Thyroid gland (tissue), 4 donors: Measurements from ENCODE around the gene CD72. TPM values are rescaled to one million over a fixed set of nuclear protein-coding genes. Genes with fewer than 3 reads are reported as not detected.

ENCODE experiments used
- DNase-seq, 2 donors: peaks; one replicate each; pipeline ENCODE4 v3.0.0-alpha.2; 2019
- H3K27ac ChIP-seq, 3 donors: fragments of 200-600 bp; sonication (generic); 1 replicate in 2 of 3; 2 replicates in 1 of 3; pipeline ENCODE4 v1.5.1; 2016 to 2019; ENCODE audit warnings: mild to moderate bottlenecking in 1 of 3, moderate library complexity in 1 of 3
- H3K27me3 ChIP-seq: fragments of 200-600 bp; sonication (generic); one replicate; pipeline ENCODE4 v1.5.1; 2019
- H3K36me3 ChIP-seq, 2 donors: fragments of 200-600 bp; sonication (generic); one replicate each; pipeline ENCODE4 v1.5.1; 2016 to 2019
- H3K4me1 ChIP-seq, 2 donors: fragments of 200-600 bp; sonication (generic); one replicate each; pipeline ENCODE4 v1.5.1; 2017 to 2019
- H3K4me3 ChIP-seq, 3 donors: fragments of 200-600 bp; sonication (generic); replicated peaks in 1 of 3; 1 replicate in 2 of 3; 2 replicates in 1 of 3; pipeline ENCODE4 v1.5.1; 2016; ENCODE audit warnings: mild to moderate bottlenecking in 1 of 3
- H3K9me3 ChIP-seq: fragments of 200-600 bp; sonication (generic); one replicate; pipeline ENCODE4 v1.5.1; 2017
- CTCF ChIP-seq, 6 experiments: fragments of 200-600 bp in 3 of 6; fragments of 450-650 bp in 3 of 6; sonication (generic) in 3 of 6; IDR thresholded peaks; one replicate each; pipeline ENCODE4 v1.5.1; 2016 to 2019; ENCODE audit warnings: antibody characterized with exemption in 6 of 6, mild to moderate bottlenecking in 2 of 6, inconsistent platforms in 1 of 6, moderate library complexity in 1 of 6
- POLR2A ChIP-seq, 2 donors: fragments of 450-650 bp; IDR thresholded peaks; one replicate each; pipeline ENCODE4 v1.6.1; 2017; ENCODE audit warnings: antibody characterized with exemption in 2 of 2, mild to moderate bottlenecking in 2 of 2, moderate library complexity in 1 of 2
- WGBS, 2 donors: methylation state at CpG; one replicate each; pipeline ENCODE4 v1.1.5; 2017; 5-methylcytosine and 5-hydroxymethylcytosine counted together
- intact Hi-C: fragments of 100-400 bp; cut with DNase I; formaldehyde crosslinking; loops from one replicate; pipeline ENCODE4 v1.15.1; 2023
- total RNA-seq, 4 donors: library from RNA; depleted of rRNA; stranded (reverse); fragments of >200 nt; gene quantifications; one replicate each; pipeline ENCODE4 v1.2.3, GENCODE V29; 2016

Gene CD72, protein sequence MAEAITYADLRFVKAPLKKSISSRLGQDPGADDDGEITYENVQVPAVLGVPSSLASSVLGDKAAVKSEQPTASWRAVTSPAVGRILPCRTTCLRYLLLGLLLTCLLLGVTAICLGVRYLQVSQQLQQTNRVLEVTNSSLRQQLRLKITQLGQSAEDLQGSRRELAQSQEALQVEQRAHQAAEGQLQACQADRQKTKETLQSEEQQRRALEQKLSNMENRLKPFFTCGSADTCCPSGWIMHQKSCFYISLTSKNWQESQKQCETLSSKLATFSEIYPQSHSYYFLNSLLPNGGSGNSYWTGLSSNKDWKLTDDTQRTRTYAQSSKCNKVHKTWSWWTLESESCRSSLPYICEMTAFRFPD
- 1 to 10 TPM; 1.8 to 5.8 (median 3.1) TPM for total RNA-seq

DNA sequence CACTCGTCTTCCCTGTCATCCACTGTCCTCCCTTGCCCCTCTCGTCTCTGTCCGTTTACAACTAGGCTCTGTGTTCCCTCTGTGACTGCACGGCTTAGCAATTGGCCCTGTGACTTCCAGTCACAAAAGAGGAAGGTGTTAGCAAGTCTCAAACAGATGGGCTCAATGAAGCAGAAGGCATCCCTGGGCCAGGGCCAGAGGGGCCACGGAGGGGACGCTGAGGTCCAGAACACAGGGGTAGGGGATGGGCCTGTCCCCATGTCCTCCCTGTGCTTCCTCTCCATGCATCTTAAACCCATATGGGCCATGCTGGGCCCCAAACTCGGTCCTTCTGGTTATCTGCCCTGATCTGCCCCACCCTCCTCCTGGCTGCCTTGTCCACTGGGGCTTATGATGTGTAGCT is at the start of gene CD72:
Gene CD72, minus strand, starts transcription at position 89 of the 403 bp plus-strand sequence. CDS start 110 bp downstream, outside the sequence.
- intact Hi-C loops = no loop called here
- Histone ChIP-seq H3K4me1 (peaks cover 15 to 20% of the 10 kb centered on the region in 2 donors), H3K4me3 (peak within 1 kb of the TSS in 1 of 3 donors; percentile 29), H3K36me3 (no peaks in the 10 kb centered on the region), H3K27me3 (no peaks in the 10 kb centered on the region), H3K9me3 (no peaks in the 10 kb centered on the region), H3K27ac (no peak within 1 kb of the TSS)
- TF ChIP-seq POLR2A (IDR thresholded peaks at IDR 0.05) (no peak), CTCF (IDR thresholded peaks at IDR 0.05) (no peak)
- no peak for DNase-seq
- 88 to 91% methylated on average over 5 to 7 of the region's 7 CpGs for WGBS, 2 donors

- H3K27ac ChIP-seq = no peak overlapping the region
- H3K4me1 ChIP-seq = peaks cover 9 to 11% of the 10 kb centered on the region in 2 donors
- no peak overlapping the region for H3K4me3 ChIP-seq
- intact Hi-C loops = no loop called here
- TF ChIP-seq CTCF (IDR thresholded peaks at IDR 0.05) = no peak
- TF ChIP-seq POLR2A (IDR thresholded peaks at IDR 0.05) = no peak
- no peaks in the 10 kb centered on the region for H3K36me3 ChIP-seq
- no peaks in the 10 kb centered on the region for H3K9me3 ChIP-seq
- no peak for DNase-seq
- H3K27me3 ChIP-seq = no peaks in the 10 kb centered on the region
- WGBS, 2 donors = 98 to 100% methylated on average over 3 of the region's 3 CpGs
Measured at GRCh38 chr9:35667939-35668338, 49.7 kb upstream of the CD72 start.

DNA sequence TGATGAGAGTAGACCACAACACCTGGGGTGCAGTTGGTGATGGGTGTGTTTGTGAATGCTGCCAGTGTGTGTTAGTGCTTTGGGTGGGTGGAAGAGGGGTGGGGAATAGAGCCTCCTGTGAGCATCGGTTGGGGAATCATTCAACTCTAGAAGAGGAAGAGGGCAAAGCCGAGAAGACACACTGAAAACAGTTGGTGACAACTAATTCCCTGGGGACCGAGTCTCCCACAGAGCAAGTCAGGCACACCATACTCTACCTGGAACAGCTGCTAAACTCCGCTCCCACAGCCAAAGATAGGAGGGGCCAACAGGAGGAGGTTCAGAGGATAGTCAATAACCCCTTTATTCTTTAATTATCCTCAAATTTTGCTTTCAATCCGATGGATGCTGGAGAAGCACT is 48.3 kb upstream of the CD72 start:
- Histone ChIP-seq H3K4me1 (peaks cover 9 to 11% of the 10 kb centered on the region in 2 donors), H3K27ac (no peak overlapping the region), H3K27me3 (no peaks in the 10 kb centered on the region), H3K9me3 (no peaks in the 10 kb centered on the region), H3K36me3 (no peaks in the 10 kb centered on the region), H3K4me3 (no peak overlapping the region)
- TF ChIP-seq POLR2A (IDR thresholded peaks at IDR 0.05) (no peak), CTCF (IDR thresholded peaks at IDR 0.05) (no peak)
- intact Hi-C loops = no loop called here
- DNase-seq = no peak
- 91% methylated on average over 5 of the region's 5 CpGs for WGBS, 2 donors

DNA sequence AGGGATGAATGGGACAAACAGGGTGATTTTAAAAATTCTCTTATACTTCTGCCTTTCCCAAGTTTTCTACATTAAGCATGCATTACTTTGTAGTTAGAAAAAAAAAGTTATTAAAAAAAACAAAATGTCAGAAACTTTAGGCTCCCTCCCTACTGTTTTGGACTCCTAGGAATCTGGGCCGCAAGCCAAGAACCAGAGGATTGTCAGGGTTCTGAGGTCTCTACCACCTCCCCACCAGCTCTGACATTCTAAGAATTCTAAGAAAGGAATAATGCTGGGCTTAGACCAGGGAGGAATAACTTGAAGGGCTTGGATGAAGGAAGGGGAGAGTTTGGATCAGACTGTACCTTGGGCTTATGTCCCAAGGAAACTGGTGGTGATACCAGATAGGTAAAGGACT is 47.8 kb upstream of the CD72 start:
- peak in 1 of 2 donors; percentile 39 for DNase-seq
- intact Hi-C loops = no loop called here
- WGBS, 2 donors = 58 to 67% methylated on average over 1 of the region's 1 CpG
- H3K4me1 ChIP-seq = peaks cover 9 to 11% of the 10 kb centered on the region in 2 donors
- peaks cover 0 to under 1% of the 10 kb centered on the region in 2 donors for H3K36me3 ChIP-seq
- no peak overlapping the region for H3K4me3 ChIP-seq
- TF ChIP-seq POLR2A (IDR thresholded peaks at IDR 0.05) = no peak
- no peak for TF ChIP-seq CTCF (IDR thresholded peaks at IDR 0.05)
- no peaks in the 10 kb centered on the region for H3K9me3 ChIP-seq
- H3K27ac ChIP-seq = no peak overlapping the region
- H3K27me3 ChIP-seq = no peaks in the 10 kb centered on the region

DNA sequence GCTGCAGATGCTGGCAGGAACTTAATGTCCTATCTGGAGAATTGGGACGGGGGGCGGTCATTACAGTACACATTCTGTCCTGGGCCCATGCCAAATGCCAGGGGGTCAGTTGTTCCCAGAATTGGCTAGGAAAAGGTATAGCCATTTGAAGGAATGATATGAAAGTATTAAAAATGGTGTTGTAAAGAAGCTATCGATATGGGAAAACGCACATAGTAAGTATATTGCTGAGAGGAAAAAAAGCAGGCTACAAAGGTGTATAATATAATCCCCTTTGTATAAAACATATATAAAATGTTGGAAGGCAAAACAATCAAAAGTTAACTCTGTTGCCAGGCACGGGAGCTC is 47.2 kb upstream of the CD72 start:
- Histone ChIP-seq H3K27ac (no peak overlapping the region), H3K4me3 (peak overlapping the region in 2 of 3 donors; percentile 31 to 41), H3K27me3 (no peaks in the 10 kb centered on the region), H3K4me1 (peaks cover 9 to 14% of the 10 kb centered on the region in 2 donors), H3K36me3 (peaks cover 0 to 4% of the 10 kb centered on the region in 2 donors), H3K9me3 (no peaks in the 10 kb centered on the region)
- 41 to 43% methylated on average over 5 of the region's 5 CpGs for WGBS, 2 donors
- no peak for TF ChIP-seq CTCF (IDR thresholded peaks at IDR 0.05)
- TF ChIP-seq POLR2A (IDR thresholded peaks at IDR 0.05) = no peak
- DNase-seq = no peak
- intact Hi-C loops = no loop called here
